CD4-positive, alpha-beta T cell (primary cell): ENCODE data around the gene B4GALT6. TPM values are rescaled to one million over a fixed set of nuclear protein-coding genes. Genes with fewer than 3 reads are reported as not detected.

Source experiments
- ATAC-seq: fragments of 200-7000 bp; cut with Tn5 transposase; one replicate; pipeline ENCODE4 v1.10.0; 2022; ENCODE audit warnings: mild to moderate bottlenecking; ENCODE audit not compliant: poor library complexity
- CTCF ChIA-PET: fragments of 350-600 bp; sonication (Branson Sonifier 250); formaldehyde crosslinking; loops from one replicate; lab custom pipeline; 2021; ENCODE audit warnings: antibody characterized with exemption, inconsistent platforms; lab: Charles Lee
- POLR2A ChIA-PET: fragments of 350-600 bp; sonication (Branson Sonifier 250); formaldehyde crosslinking; loops from one replicate; lab custom pipeline; 2021; ENCODE audit warnings: antibody characterized with exemption, inconsistent platforms; lab: Charles Lee
- DNase-seq, 14 experiments: peaks; one replicate each; pipeline ENCODE4 v3.0.0-alpha.2; 2013 to 2020; ENCODE audit warnings: mixed read lengths in 2 of 14
- H3K27ac ChIP-seq, 2 donors: one replicate each; pipeline versions ENCODE4 v1.5.1 to v1.7.0; 2013; ENCODE audit warnings: low read length in 2 of 2, low read depth in 1 of 2, mild to moderate bottlenecking in 1 of 2
- H3K27me3 ChIP-seq, 2 experiments: 1 replicate in 1 of 2; 2 replicates in 1 of 2; pipeline versions ENCODE4 v1.6.1 to v1.7.0; 2013; ENCODE audit warnings: low read length in 2 of 2, control low read depth in 1 of 2, mild to moderate bottlenecking in 1 of 2, moderate library complexity in 1 of 2; ENCODE audit not compliant: insufficient read depth in 2 of 2, control insufficient read depth in 1 of 2
- H3K36me3 ChIP-seq: one replicate; pipeline ENCODE4 v1.6.1; 2013; ENCODE audit warnings: low read length, control low read depth; ENCODE audit not compliant: insufficient read depth
- H3K4me1 ChIP-seq: one replicate; pipeline ENCODE4 v1.6.1; 2013; ENCODE audit warnings: low read length, control low read depth; ENCODE audit not compliant: insufficient read depth
- H3K4me3 ChIP-seq: one replicate; pipeline ENCODE4 v1.5.1; 2013; ENCODE audit warnings: mild to moderate bottlenecking, low read length, moderate library complexity
- H3K9me3 ChIP-seq, 2 experiments: 1 replicate in 1 of 2; 2 replicates in 1 of 2; pipeline versions ENCODE4 v1.6.1 to v1.7.0; 2013; ENCODE audit warnings: low read length in 2 of 2, mild to moderate bottlenecking in 2 of 2, control low read depth in 1 of 2, moderate library complexity in 1 of 2; ENCODE audit not compliant: control insufficient read depth in 1 of 2, insufficient read depth in 1 of 2
- H3K27ac Mint-ChIP-seq: one replicate; pipeline ENCODE4 v1.8.0; 2020; ENCODE audit warnings: mixed read lengths
- H3K27me3 Mint-ChIP-seq: one replicate; pipeline ENCODE4 v1.8.0; 2021; ENCODE audit warnings: mixed read lengths
- H3K36me3 Mint-ChIP-seq: one replicate; pipeline ENCODE4 v1.8.0; 2021; ENCODE audit warnings: low read depth, mixed read lengths
- H3K4me1 Mint-ChIP-seq: one replicate; pipeline ENCODE4 v1.8.0; 2021; ENCODE audit warnings: low read depth, mixed read lengths
- H3K4me3 Mint-ChIP-seq: one replicate; pipeline ENCODE4 v1.8.0; 2020; ENCODE audit warnings: mild to moderate bottlenecking, mixed read lengths
- H3K9me3 Mint-ChIP-seq: one replicate; pipeline ENCODE4 v1.8.0; 2020; ENCODE audit warnings: mixed read lengths
- CTCF ChIP-seq: fragments of 200-600 bp; IDR thresholded peaks from one replicate; pipeline ENCODE4 v1.8.0; 2022; ENCODE audit warnings: antibody characterized with exemption, mild to moderate bottlenecking
- intact Hi-C, 2 experiments: fragments of 100-400 bp; cut with DNase I in 1 of 2; cut with micrococcal nuclease in 1 of 2; formaldehyde crosslinking; loops; one replicate each; pipeline versions ENCODE4 v1.15.1 to v1.9.0; 2023 to 2025; cut with DNase I, micrococcal nuclease
- total RNA-seq, 174 experiments: library from RNA in 2 of 174; stranded (reverse) in 2 of 174; gene quantifications; one replicate each; pipeline ENCODE4 v1.2.3 and lab custom pipeline; 2021 to 2026

B4GALT6 gene
- total RNA-seq, 2 experiments from 2014 or later, result 0.75 TPM; not detected in 1

- CTCF ChIA-PET, result no interaction called here
- Mint-ChIP-seq H3K4me3 (no peak overlapping the region), H3K27me3 (peaks cover 10% of the 10 kb centered on the region), H3K36me3 (no peaks in the 10 kb centered on the region), H3K4me1 (no peaks in the 10 kb centered on the region), H3K9me3 (no peaks in the 10 kb centered on the region), H3K27ac (no peak overlapping the region)
- POLR2A ChIA-PET, result no interaction called here
- Histone ChIP-seq H3K27ac (no peak overlapping the region), H3K9me3 (no peaks in the 10 kb centered on the region), H3K4me1 (peaks cover 4% of the 10 kb centered on the region), H3K36me3 (no peaks in the 10 kb centered on the region), H3K27me3 (peaks cover 0 to 4% of the 10 kb centered on the region in 2 experiments), H3K4me3 (no peak overlapping the region)
- ATAC-seq, result no peak
- intact Hi-C loops, result no loop called here
- DNase-seq, result no peak
- no peak for TF ChIP-seq CTCF
Measured at GRCh38 chr18:31630549-31630948, 53.8 kb downstream of the B4GALT6 start.

- TF ChIP-seq CTCF, result no peak
- H3K4me1 Mint-ChIP-seq, result no peaks in the 10 kb centered on the region
- no peaks in the 10 kb centered on the region for H3K9me3 Mint-ChIP-seq
- no peak overlapping the region for H3K27ac ChIP-seq
- intact Hi-C loops, result no loop called here
- ChIA-PET CTCF (no interaction called here), POLR2A (no interaction called here)
- H3K4me3 ChIP-seq, result no peak overlapping the region
- no peak overlapping the region for H3K4me3 Mint-ChIP-seq
- no peaks in the 10 kb centered on the region for H3K36me3 Mint-ChIP-seq
- H3K27me3 Mint-ChIP-seq, result no peaks in the 10 kb centered on the region
- no peaks in the 10 kb centered on the region for H3K36me3 ChIP-seq
- no peaks in the 10 kb centered on the region for H3K4me1 ChIP-seq
- H3K27me3 ChIP-seq, result no peaks in the 10 kb centered on the region
- DNase-seq (no peak), ATAC-seq (no peak)
- no peak overlapping the region for H3K27ac Mint-ChIP-seq
- no peaks in the 10 kb centered on the region for H3K9me3 ChIP-seq
Measured at GRCh38 chr18:31626409-31626808, 58.0 kb downstream of the B4GALT6 start.

GRCh38 chr18:31624892-31625640 lies 59.3 kb downstream of the B4GALT6 start:
- Mint-ChIP-seq H3K9me3 (no peaks in the 10 kb centered on the region), H3K4me1 (no peaks in the 10 kb centered on the region), H3K36me3 (no peaks in the 10 kb centered on the region), H3K27ac (no peak overlapping the region), H3K4me3 (no peak overlapping the region), H3K27me3 (no peaks in the 10 kb centered on the region)
- ChIA-PET CTCF (no interaction called here), POLR2A (no interaction called here)
- Histone ChIP-seq H3K9me3 (no peaks in the 10 kb centered on the region), H3K4me3 (no peak overlapping the region), H3K27me3 (no peaks in the 10 kb centered on the region), H3K4me1 (no peaks in the 10 kb centered on the region), H3K27ac (no peak overlapping the region), H3K36me3 (no peaks in the 10 kb centered on the region)
- no peak for TF ChIP-seq CTCF
- DNase-seq (no peak), ATAC-seq (no peak)
- intact Hi-C loops, result no loop called here
